ENCODE results near the gene DDN. TPM values are rescaled to one million over a fixed set of nuclear protein-coding genes. Genes with fewer than 3 reads are reported as not detected.

The DDN gene
- total and polyA plus RNA-seq, 2 donors (not counting 3 experiments of a cell fraction or from before 2014, with no cell fraction given) = 0.07 to 0.22 TPM

- no peak for TF ChIP-seq MYC (IDR thresholded peaks at IDR 0.05; ENCODE audit: low read depth, low read length)
- H3K27ac ChIP-seq (ENCODE audit: insufficient read depth, low read depth, low read length) = no peak overlapping the region
- intact Hi-C loops (cut with micrococcal nuclease) = no loop called here
- no peak overlapping the region for H2AFZ ChIP-seq (ENCODE audit: low read depth, low read length)
- no peaks in the 10 kb centered on the region for H3K27me3 ChIP-seq (ENCODE audit: control insufficient read depth in 2 of 2, insufficient read depth in 2 of 2, low read length in 2 of 2)
- H3K4me3 ChIP-seq (replicated peaks in 1 of 3; ENCODE audit: insufficient read depth in 1 of 3, low read depth in 1 of 3, low read length in 3 of 3) = no peak overlapping the region
- no peak overlapping the region for H3K9ac ChIP-seq (replicated peaks; ENCODE audit: extremely low read depth, insufficient read depth, low read length)
- H3K4me2 ChIP-seq (ENCODE audit: insufficient read depth, low read length) = no peak overlapping the region
- ChIA-PET POLR2A (no interaction called here), CTCF (interaction anchor here (2.0 kb wide), 1 partner anchor 19 kb away, joined by 7 read pairs; no protein-coding TSS in a partner anchor)
- H3K4me1 ChIP-seq (ENCODE audit: control insufficient read depth, extremely low read depth, insufficient read depth, low read length) = peaks cover under 1% of the 10 kb centered on the region
- no peak for FAIRE-seq
- H3K9me3 ChIP-seq (replicated peaks; ENCODE audit: control insufficient read depth, insufficient read depth, low read length) = no peaks in the 10 kb centered on the region
- peaks cover 31 to 61% of the 10 kb centered on the region in 2 experiments for H3K36me3 ChIP-seq (ENCODE audit: control insufficient read depth in 2 of 2, extremely low read depth in 1 of 2, insufficient read depth in 2 of 2, low read length in 2 of 2)
- no peaks in the 10 kb centered on the region for H4K20me1 ChIP-seq (replicated peaks; ENCODE audit: control insufficient read depth, extremely low read depth, insufficient read depth, low read length)
- DNase-seq (ENCODE audit: low read depth, low spot score) = no peak
- no peaks in the 10 kb centered on the region for H3K79me2 ChIP-seq (ENCODE audit: control insufficient read depth, insufficient read depth, low read length)
- H3K9me1 ChIP-seq (replicated peaks; ENCODE audit: control insufficient read depth, extremely low read depth, insufficient read depth, low read length) = no peaks in the 10 kb centered on the region
- dilution Hi-C loops (cut with MboI; ENCODE audit: extremely low pct_ligation_motif_present, low sequenced_read_pairs) = no loop called here
- BruUV-seq (replicated peaks) = no TSS peak
Measured at GRCh38 chr12:49024543-49024942, 25.4 kb upstream of the DDN start.

GRCh38 chr12:49023812-49024211 is 24.6 kb upstream of the DDN start:
- Histone ChIP-seq H3K27me3 (ENCODE audit: control insufficient read depth in 2 of 2, insufficient read depth in 2 of 2, low read length in 2 of 2) (no peaks in the 10 kb centered on the region), H3K4me1 (ENCODE audit: control insufficient read depth, extremely low read depth, insufficient read depth, low read length) (peaks cover 7% of the 10 kb centered on the region), H3K9me3 (replicated peaks; ENCODE audit: control insufficient read depth, insufficient read depth, low read length) (no peaks in the 10 kb centered on the region), H4K20me1 (replicated peaks; ENCODE audit: control insufficient read depth, extremely low read depth, insufficient read depth, low read length) (no peaks in the 10 kb centered on the region), H3K9me1 (replicated peaks; ENCODE audit: control insufficient read depth, extremely low read depth, insufficient read depth, low read length) (no peaks in the 10 kb centered on the region), H3K9ac (replicated peaks; ENCODE audit: extremely low read depth, insufficient read depth, low read length) (no peak overlapping the region), H2AFZ (ENCODE audit: low read depth, low read length) (no peak overlapping the region), H3K79me2 (ENCODE audit: control insufficient read depth, insufficient read depth, low read length) (no peaks in the 10 kb centered on the region), H3K4me3 (replicated peaks in 1 of 3; ENCODE audit: insufficient read depth in 1 of 3, low read depth in 1 of 3, low read length in 3 of 3) (no peak overlapping the region), H3K4me2 (ENCODE audit: insufficient read depth, low read length) (no peak overlapping the region), H3K27ac (ENCODE audit: insufficient read depth, low read depth, low read length) (no peak overlapping the region), H3K36me3 (ENCODE audit: control insufficient read depth in 2 of 2, extremely low read depth in 1 of 2, insufficient read depth in 2 of 2, low read length in 2 of 2) (peaks cover 26 to 55% of the 10 kb centered on the region in 2 experiments)
- FAIRE-seq (no peak), DNase-seq (ENCODE audit: low read depth, low spot score) (no peak)
- intact Hi-C loops (cut with micrococcal nuclease) = no loop called here
- no TSS peak for BruUV-seq (replicated peaks)
- no peak for TF ChIP-seq MAX (IDR thresholded peaks at IDR 0.05; ENCODE audit: insufficient read depth, insufficient read length)
- no peak for TF ChIP-seq POLR2AphosphoS5 (IDR thresholded peaks at IDR 0.05; ENCODE audit: insufficient read depth, low read depth, low read length)
- no peak for TF ChIP-seq POLR2A (IDR thresholded peaks at IDR 0.05; ENCODE audit: low read depth, low read length)
- no peak for TF ChIP-seq EZH2 (IDR thresholded peaks at IDR 0.05; ENCODE audit: borderline replicate concordance, low read depth, low read length, severe bottlenecking)
- TF ChIP-seq GATA2 (IDR thresholded peaks at IDR 0.05; ENCODE audit: insufficient read depth, insufficient read length, low read depth, low read length) = no peak
- no peak for TF ChIP-seq JUN (IDR thresholded peaks at IDR 0.05; ENCODE audit: borderline replicate concordance, insufficient read depth, insufficient read length, low read depth)
- TF ChIP-seq CTCF (IDR thresholded peaks at IDR 0.05; ENCODE audit: extremely low read depth in 1 of 2, insufficient read depth in 1 of 2, low read depth in 1 of 2, low read length in 2 of 2) = no peak
- dilution Hi-C loops (cut with MboI; ENCODE audit: extremely low pct_ligation_motif_present, low sequenced_read_pairs) = no loop called here
- CTCF ChIA-PET = interaction anchor here (2.0 to 2.8 kb wide), 2 partner anchors 20 to 27 kb away, joined by 7 to 11 read pairs; no protein-coding TSS in a partner anchor
- POLR2A ChIA-PET = no interaction called here

Measured in endothelial cell of umbilical vein (primary cell).